Muscle of back (tissue), 11 donors: ENCODE measurements around the gene LTC4S. TPM values are rescaled to one million over a fixed set of nuclear protein-coding genes. Genes with fewer than 3 reads are reported as not detected.

Experiments used
- DNase-seq, 3 donors: peaks; one replicate each; pipeline versions ENCODE4 v3.0.0 to v3.0.0-alpha.2; 2013
- polyA plus RNA-seq, 10 donors: library from polyadenylated mRNA; unstranded; fragments of 120-200 nt; gene quantifications; one replicate each; pipeline ENCODE4 v1.2.1, GENCODE V29; 2013; ENCODE audit not compliant: insufficient read length in 10 of 10

The LTC4S gene
- polyA plus RNA-seq, 10 donors = 1.3 to 3.3 (median 2.2) TPM

DNA sequence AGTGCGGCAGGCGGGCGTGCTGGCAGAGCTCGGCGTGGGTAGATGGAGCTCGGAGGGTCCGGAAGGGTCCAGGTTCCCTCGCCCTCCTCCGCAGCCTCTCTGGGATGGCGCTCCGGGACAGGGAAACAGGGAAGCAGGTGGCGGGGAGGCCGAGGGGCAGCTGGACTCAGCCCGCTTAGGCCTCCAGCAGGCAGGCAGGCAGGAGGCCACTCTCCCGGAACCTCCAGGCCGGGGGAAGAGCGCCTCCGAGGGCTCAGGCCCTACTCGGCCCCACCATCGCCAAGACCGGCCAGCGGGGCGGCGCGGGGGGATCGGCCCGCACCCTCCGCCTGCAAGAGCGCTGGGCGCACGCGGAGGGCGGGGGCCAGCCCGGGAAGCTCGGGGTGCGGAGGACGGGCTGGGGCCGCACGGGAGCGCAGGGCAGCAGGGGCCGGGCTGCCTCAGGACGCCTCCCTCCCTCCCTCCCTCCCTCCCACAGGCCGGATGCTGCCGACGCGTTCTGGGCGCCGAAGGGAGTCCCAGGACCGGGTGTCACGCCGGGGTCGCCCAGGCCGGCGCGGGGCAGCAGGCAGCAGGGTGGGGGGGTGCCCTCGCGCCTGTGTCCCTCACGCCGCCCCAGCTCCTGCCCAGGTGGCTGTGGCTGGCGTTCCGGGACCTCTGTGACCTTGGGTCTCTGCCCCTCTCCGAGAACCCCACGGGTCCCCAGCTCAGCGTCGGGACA lies 11.9 kb downstream of the LTC4S start:
- DNase-seq = peak in 1 of 3 donors; percentile 82

GRCh38 chr5:179806250-179807048 lies 12.7 kb downstream of the LTC4S start, which contains the start of gene MGAT4B:
TSS of gene MGAT4B (minus strand) at chr5:179806866. CDS start at chr5:179806583, 283 bp downstream.
- DNase-seq = peak; percentile 76 to 93 (median 84)

DNA sequence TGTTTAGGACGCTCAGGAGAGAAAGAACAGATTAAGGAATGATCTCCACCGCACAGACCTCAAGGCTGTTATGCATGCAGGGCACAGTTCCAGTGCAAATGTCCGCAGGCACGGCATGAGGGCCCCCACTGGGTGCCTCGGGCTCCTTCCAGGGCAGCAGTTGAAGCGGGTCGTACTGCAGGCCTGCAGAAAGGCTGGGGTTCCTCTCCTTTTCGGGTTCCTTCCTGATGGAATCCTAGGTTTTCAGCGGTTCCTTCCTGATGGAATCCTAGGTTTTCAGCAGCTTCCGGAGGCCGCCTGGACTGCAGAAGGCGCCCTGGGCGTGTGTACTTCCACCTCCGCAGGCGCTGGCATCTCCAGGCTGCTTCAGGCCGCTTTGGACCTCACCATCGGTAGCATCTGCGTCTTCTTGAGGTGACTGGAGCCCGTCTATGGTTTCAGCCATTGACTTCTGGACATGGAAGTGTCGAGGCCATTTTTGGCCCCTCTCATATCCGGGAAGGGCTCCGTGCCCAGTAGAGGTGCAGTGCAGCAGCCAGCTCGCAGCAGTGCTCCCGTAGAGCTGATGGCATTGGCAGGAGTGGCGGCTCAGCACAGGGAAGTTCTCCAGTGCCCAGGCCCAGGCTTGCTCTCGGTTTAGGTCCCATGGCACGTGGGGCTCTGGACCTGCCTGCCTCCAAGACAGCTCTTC lies 18.5 kb downstream of the LTC4S start:
- DNase-seq = no peak

- no peak for DNase-seq
These were observed 19.3 kb downstream of the LTC4S start for GRCh38 chr5:179812997-179813607.

- DNase-seq = no peak
These were observed 20.3 kb downstream of the LTC4S start for GRCh38 chr5:179814090-179814489.

GRCh38 chr5:179815491-179816249 lies 21.9 kb downstream of the LTC4S start:
- DNase-seq = no peak

DNA sequence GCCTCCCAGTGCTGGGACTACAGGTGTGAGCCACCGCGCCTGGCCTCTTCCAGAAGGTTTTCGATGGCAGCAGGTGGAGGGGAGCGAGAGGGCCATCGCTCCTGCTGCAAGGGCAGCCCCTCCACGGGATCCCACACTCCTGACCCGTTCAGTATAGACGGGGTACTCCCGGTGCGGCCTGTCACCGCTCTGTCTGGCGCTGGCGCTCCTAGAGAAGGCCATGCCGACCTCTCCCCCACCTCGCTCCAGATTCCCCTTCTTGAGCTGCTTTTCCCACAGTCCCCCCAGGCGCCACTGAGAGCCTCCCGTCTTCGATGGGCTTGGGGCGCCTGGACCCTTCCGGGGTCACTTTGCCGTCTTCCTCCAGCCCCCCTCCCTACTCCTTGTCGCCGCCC lies 22.6 kb downstream of the LTC4S start:
- no peak for DNase-seq

GRCh38 chr5:179816796-179817469 lies 23.1 kb downstream of the LTC4S start:
- peak in 1 of 3 donors; percentile 55 for DNase-seq

- no peak for DNase-seq
These were observed 23.7 kb downstream of the LTC4S start for GRCh38 chr5:179817470-179817840.

DNA sequence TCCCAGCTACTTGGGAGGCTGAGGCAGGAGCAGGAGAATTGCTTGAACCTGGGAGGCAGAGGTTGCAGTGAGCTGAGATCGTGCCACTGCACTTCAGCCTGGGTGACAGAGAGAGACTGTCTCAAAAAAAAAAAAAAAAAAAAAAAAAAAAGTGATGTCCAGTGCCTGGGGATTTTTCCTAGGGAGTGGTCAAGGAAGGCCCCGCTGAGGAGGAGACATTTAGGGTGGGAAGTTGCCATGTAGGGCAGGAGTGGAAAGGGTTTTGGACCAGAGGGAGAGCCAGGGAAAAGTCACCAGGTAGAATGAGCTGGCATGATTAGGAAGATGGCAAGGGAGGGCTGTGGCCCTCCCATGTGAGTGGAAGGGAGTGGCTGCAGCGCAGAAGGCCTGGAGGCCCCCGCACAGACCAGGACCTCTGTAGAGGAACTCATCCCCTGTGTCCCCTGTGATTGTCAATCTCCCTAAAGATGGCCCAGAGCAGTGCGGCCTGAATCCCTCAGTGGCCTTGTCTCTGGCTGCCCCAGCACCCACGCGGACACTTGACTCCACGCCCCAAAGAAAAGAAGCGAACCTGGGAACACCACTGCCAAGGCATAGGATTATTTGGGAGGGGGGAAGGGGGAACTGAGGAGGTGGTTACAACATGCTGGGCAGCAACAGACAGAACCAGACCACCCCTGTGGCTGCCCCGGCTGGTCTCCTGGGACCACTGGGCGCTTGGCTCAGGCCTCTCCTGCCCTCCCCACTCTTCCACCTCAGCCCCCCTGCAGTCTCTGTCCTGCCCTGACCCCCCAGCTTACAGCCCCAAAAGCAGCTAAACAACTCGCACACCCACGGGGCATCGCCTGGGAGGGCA lies 24.3 kb downstream of the LTC4S start:
- no peak for DNase-seq

DNA sequence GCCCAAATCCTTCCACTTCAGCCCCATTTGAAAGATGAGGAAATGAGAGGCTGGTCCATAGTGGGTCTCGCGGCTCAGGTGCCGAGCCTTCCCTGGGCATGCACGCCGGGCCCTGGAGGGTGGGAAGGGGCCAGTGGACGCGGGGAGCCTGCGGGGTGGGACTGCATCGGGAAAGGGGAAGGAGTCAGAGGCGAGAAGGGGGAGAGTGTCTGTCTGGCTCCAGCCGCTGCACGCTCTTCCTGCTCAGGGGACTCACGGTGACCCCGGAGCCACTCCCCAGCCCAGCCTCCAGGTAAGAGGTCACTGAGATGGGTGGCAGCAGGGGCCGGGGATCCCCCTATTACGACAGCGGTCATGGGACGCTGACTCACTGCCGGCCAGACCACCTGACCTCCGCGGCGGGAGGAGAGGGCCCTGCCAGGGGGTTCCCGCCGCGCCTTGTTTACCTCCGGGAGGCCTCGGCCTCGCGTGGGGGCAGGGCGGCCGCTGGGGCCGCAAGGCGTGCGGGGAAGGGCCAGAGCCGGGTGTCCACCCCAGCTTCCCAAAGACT lies 25.0 kb downstream of the LTC4S start:
- peak; percentile 87 to 94 (median 89) for DNase-seq

- peak in 2 of 3 donors; percentile 56 to 82 for DNase-seq
These were observed 25.7 kb downstream of the LTC4S start for GRCh38 chr5:179819296-179820126.

GRCh38 chr5:179820127-179820482 lies 26.3 kb downstream of the LTC4S start:
- peak in 1 of 3 donors; percentile 68 for DNase-seq

- peak; percentile 80 to 96 (median 93) for DNase-seq
These were observed 26.9 kb downstream of the LTC4S start, which contains the start of gene SQSTM1 for GRCh38 chr5:179820483-179821297. TSS of gene SQSTM1 (plus strand) at chr5:179820905. CDS start at chr5:179820937, 32 bp downstream.

DNA sequence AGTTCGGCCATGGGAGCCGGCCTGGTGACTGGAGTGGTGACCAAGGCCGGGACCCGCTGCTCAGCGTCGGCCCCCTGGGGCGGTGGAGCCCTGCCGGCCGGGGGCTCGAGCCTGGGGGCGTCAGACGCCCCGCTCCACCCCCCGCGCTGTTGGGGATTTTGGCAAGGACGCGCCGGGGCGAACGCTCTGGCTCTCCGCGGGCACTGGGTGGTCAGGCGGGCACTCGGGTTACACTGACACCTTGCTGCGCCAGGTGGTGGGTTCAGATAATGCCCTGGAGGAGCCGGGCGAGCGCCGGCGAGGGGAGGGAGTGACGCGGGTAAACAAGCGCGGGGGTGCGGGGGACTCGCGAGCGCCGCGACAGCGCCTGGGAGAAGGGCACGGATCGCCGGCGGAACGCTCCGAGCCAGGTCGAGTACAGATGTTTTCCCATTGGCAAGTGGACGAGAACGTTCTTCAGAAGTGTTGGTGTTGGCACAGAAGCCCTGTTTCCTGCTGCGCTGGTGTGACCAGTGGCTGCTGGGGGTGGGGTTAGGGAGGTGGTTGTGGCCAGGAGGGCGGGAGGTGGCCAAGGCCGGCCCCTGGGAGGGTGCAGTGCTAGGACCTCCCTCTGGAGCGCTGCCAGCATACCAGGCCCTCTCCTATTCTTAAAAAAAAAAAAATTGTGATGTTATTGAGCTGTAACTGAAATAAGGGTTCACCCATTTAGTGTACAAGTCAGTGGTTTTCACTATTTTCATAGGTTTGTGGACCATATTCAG lies 27.7 kb downstream of the LTC4S start:
- DNase-seq = peak; percentile 89 to 96 (median 94)

DNA sequence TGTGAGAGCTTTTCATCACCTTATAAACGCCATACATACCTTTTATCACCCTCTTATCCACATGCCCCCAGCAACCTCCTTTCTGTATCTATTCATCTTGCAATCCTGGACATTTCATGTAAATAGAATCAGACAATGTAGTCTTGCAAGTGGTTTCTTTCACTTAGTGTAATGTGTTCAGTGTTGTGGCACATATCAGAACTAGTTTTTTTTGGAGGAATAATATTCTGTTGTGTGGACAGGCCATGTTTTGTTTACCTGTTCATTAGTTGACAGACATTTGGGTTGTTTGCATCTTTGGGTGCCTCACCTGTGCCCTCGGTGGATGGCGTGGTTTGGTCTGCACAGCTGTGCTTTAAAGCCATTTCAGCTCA lies 28.3 kb downstream of the LTC4S start:
- DNase-seq = no peak
